ENCODE measurements around the gene COL5A1.

- TF ChIP-seq CTCF (conservative IDR thresholded peaks at IDR 0.05 in 1 of 2, IDR thresholded peaks at IDR 0.05 in 1 of 2; ENCODE audit: low read depth in 1 of 2, low read length in 2 of 2) (no peak), EZH2 (IDR thresholded peaks at IDR 0.05; ENCODE audit: low read length, missing control alignments) (no peak)
Observed at GRCh38 chr9:134867917-134868750, 226.5 kb downstream of the COL5A1 start.

Data from fibroblast of lung (primary cell).